Adrenal gland (tissue), 12 donors: ENCODE measurements around the gene ARID4B. TPM values are rescaled to one million over a fixed set of nuclear protein-coding genes. Genes with fewer than 3 reads are reported as not detected.
A peak's percentile ranks its signal among the peaks of the same experiment; 100 is the strongest.

Experiments
- DNase-seq, 7 donors: peaks; one replicate each; pipeline ENCODE4 v3.0.0-alpha.2; 2019 to 2020
- H3K27ac ChIP-seq, 5 donors: fragments of 200-600 bp; sonication (generic) in 4 of 5; 1 replicate in 3 of 5; 2 replicates in 2 of 5; pipeline versions ENCODE4 v1.5.1 to v1.8.0; 2016 to 2020; ENCODE audit warnings: mild to moderate bottlenecking in 1 of 5
- H3K27me3 ChIP-seq: fragments of 200-600 bp; 2 replicates; pipeline ENCODE4 v1.8.0; 2021
- H3K36me3 ChIP-seq, 2 donors: fragments of 200-600 bp; replicated peaks in 1 of 2; 1 replicate in 1 of 2; 2 replicates in 1 of 2; pipeline versions ENCODE4 v1.5.1 to v1.8.0; 2018 to 2022
- H3K4me1 ChIP-seq, 2 donors: fragments of 200-600 bp; replicated peaks in 1 of 2; 1 replicate in 1 of 2; 2 replicates in 1 of 2; pipeline versions ENCODE4 v1.5.1 to v1.8.0; 2018 to 2021
- H3K4me3 ChIP-seq, 4 donors: fragments of 200-600 bp; sonication (generic) in 3 of 4; one replicate each; pipeline ENCODE4 v1.5.1; 2016 to 2018
- H3K9me3 ChIP-seq, 3 donors: fragments of 200-600 bp; sonication (generic) in 1 of 3; replicated peaks in 1 of 3; 1 replicate in 2 of 3; 2 replicates in 1 of 3; pipeline versions ENCODE4 v1.5.1 to v1.8.0; 2016 to 2021
- CTCF ChIP-seq, 6 experiments: fragments of 450-650 bp in 4 of 6; fragments of 200-600 bp in 2 of 6; sonication (generic) in 1 of 6; IDR thresholded peaks; 1 replicate in 5 of 6; 2 replicates in 1 of 6; pipeline versions ENCODE4 v1.5.1 to v1.8.0; 2016 to 2021; ENCODE audit warnings: antibody characterized with exemption in 6 of 6, mild to moderate bottlenecking in 2 of 6, moderate library complexity in 1 of 6
- POLR2A ChIP-seq, 2 donors: fragments of 450-650 bp; IDR thresholded peaks; one replicate each; pipeline ENCODE4 v1.6.1; 2017; ENCODE audit warnings: antibody characterized with exemption in 2 of 2, mild to moderate bottlenecking in 2 of 2, moderate library complexity in 1 of 2
- WGBS, 4 donors: extraction: QIAGEN DNeasy Blood & Tissue Kit in 2 of 4; methylation state at CpG; one replicate each; pipeline versions ENCODE4 v1.1.5 to v1.1.7; 2013 to 2017; 5-methylcytosine and 5-hydroxymethylcytosine counted together
- intact Hi-C, 2 donors: fragments of 100-400 bp; cut with DNase I; formaldehyde crosslinking; loops; one replicate each; pipeline versions ENCODE4 v1.14.1 to v1.15.0; 2022 to 2023
- polyA plus RNA-seq, 3 donors: library from polyadenylated mRNA; stranded (reverse); fragments of 200-250 nt in 2 of 3; fragments of 350-450 nt in 1 of 3; fragmentation: Illumina TruSeq in 1 of 3; extraction: RNeasy Lipid Tissue Mini Kit (QIAGEN cat#74804) in 1 of 3; gene quantifications; one replicate each; pipeline ENCODE4 v1.2.3, GENCODE V29; 2013 to 2014
- total RNA-seq, 9 donors: library from RNA; depleted of rRNA in 4 of 9; stranded (reverse); fragments of >200 nt in 4 of 9; fragments of 120-200 nt in 1 of 9; fragmentation: NEBNext Ultra II Directional in 1 of 9; extraction: Animal tissue kit (Norgen Biotek cat#: 25700) in 1 of 9; gene quantifications; one replicate each; pipeline versions ENCODE4 v1.1.0 to v1.2.4, GENCODE V29; 2013 to 2023
- donor health status: healthy with polysubstance abuse.
- donor health status: Bipolar disorder and iron deficiency.
- donor health status: DM: yes; HTN: yes; CAD: no.
- donor health status: DM: no; HTN: no; CAD: no.
- donor health status: DM: no; HTN: no; CAD: no.
- donor health status: DM: yes; HTN: yes; CAD: no.

ARID4B gene
- total and polyA plus RNA-seq, 12 donors: 12.4 to 44.0 (median 28.1) TPM

- WGBS, 4 donors: 74 to 85% (median 85%) methylated on average over 8 of the region's 8 CpGs
- intact Hi-C loops: no loop called here
- peaks cover 0 to 30% of the 10 kb centered on the region in 2 donors for H3K36me3 ChIP-seq
These were observed 11.8 kb upstream of the ARID4B start for GRCh38 chr1:235339746-235340145.

GRCh38 chr1:235336903-235337302 lies 8.9 kb upstream of the ARID4B start:
- H3K4me3 ChIP-seq: no peak overlapping the region
- TF ChIP-seq POLR2A (IDR thresholded peaks at IDR 0.05): no peak
- peaks cover 0 to 17% of the 10 kb centered on the region in 2 donors for H3K36me3 ChIP-seq
- peak overlapping the region in 2 of 5 donors; percentile 2 to 46 for H3K27ac ChIP-seq
- intact Hi-C loops: no loop called here
- H3K27me3 ChIP-seq: no peaks in the 10 kb centered on the region
- peak in 3 of 7 donors; percentile 19 to 66 (median 29) for DNase-seq
- H3K4me1 ChIP-seq: peaks cover 0 to 13% of the 10 kb centered on the region in 2 donors
- H3K9me3 ChIP-seq: no peaks in the 10 kb centered on the region
- WGBS, 4 donors: 50 to 65% (median 62%) methylated on average over 4 of the region's 4 CpGs

More at GRCh38 chr1:235339746-235340145, 11.8 kb upstream of the ARID4B start:
- H3K27ac ChIP-seq: no peak overlapping the region
- no peaks in the 10 kb centered on the region for H3K27me3 ChIP-seq
- H3K4me1 ChIP-seq: peaks cover 0 to 6% of the 10 kb centered on the region in 2 donors
- no peaks in the 10 kb centered on the region for H3K9me3 ChIP-seq
- no peak for DNase-seq
- TF ChIP-seq POLR2A (IDR thresholded peaks at IDR 0.05) (no peak), CTCF (IDR thresholded peaks at IDR 0.05) (no peak)
- no peak overlapping the region for H3K4me3 ChIP-seq

- H3K27ac ChIP-seq: no peak overlapping the region
- TF ChIP-seq CTCF (IDR thresholded peaks at IDR 0.05) (no peak), POLR2A (IDR thresholded peaks at IDR 0.05) (no peak)
- H3K4me3 ChIP-seq: no peak overlapping the region
- peaks cover 0 to 5% of the 10 kb centered on the region in 2 donors for H3K36me3 ChIP-seq
- no peak for DNase-seq
- intact Hi-C loops: no loop called here
- peaks cover 11 to 34% of the 10 kb centered on the region in 2 donors for H3K4me1 ChIP-seq
- 53 to 59% (median 57%) methylated on average over 3 of the region's 3 CpGs for WGBS, 4 donors
- no peaks in the 10 kb centered on the region for H3K9me3 ChIP-seq
- no peaks in the 10 kb centered on the region for H3K27me3 ChIP-seq
These were observed 3.4 kb upstream of the ARID4B start for GRCh38 chr1:235331401-235331800.

- Histone ChIP-seq H3K4me1 (peaks cover 15 to 38% of the 10 kb centered on the region in 2 donors), H3K36me3 (peaks cover 0 to 5% of the 10 kb centered on the region in 2 donors), H3K4me3 (no peak overlapping the region), H3K27me3 (no peaks in the 10 kb centered on the region), H3K9me3 (no peaks in the 10 kb centered on the region), H3K27ac (no peak overlapping the region)
- no peak for DNase-seq
- intact Hi-C loops: no loop called here
- 82 to 87% (median 84%) methylated on average over 5 of the region's 5 CpGs for WGBS, 4 donors
- TF ChIP-seq CTCF (IDR thresholded peaks at IDR 0.05) (no peak), POLR2A (IDR thresholded peaks at IDR 0.05) (no peak)
These were observed 2.9 kb upstream of the ARID4B start for GRCh38 chr1:235330918-235331285.
